DMS 273 treated with DMSO at 0.1 percent for 48 hours (cell line): ENCODE data around the gene STON2.

Experiments used
- DNase-seq: peaks from one replicate; lab custom pipeline; 2025; lab: John Stamatoyannopoulos, UW

STON2 gene

GRCh38 chr14:81416981-81417380 is 16.9 kb upstream of the STON2 start:
- DNase-seq, result no peak

GRCh38 chr14:81416194-81416952 is 16.2 kb upstream of the STON2 start:
- DNase-seq, result no peak

- DNase-seq, result no peak
Measured at GRCh38 chr14:81415781-81416180, 15.7 kb upstream of the STON2 start.

- no peak for DNase-seq
Measured at GRCh38 chr14:81414123-81414522, 14.0 kb upstream of the STON2 start.

GRCh38 chr14:81412779-81413178 is 12.7 kb upstream of the STON2 start:
- DNase-seq, result no peak

- no peak for DNase-seq
Measured at GRCh38 chr14:81408595-81408994, 8.5 kb upstream of the STON2 start.

GRCh38 chr14:81406863-81407262 is 6.7 kb upstream of the STON2 start:
- no peak for DNase-seq

- no peak for DNase-seq
Measured at GRCh38 chr14:81402123-81402495, 2.0 kb upstream of the STON2 start.

- no peak for DNase-seq
Measured at GRCh38 chr14:81401420-81402122, 1.4 kb upstream of the STON2 start.

GRCh38 chr14:81400852-81401251 is 728 bp upstream of the STON2 start:
- no peak for DNase-seq

GRCh38 chr14:81398196-81398891 is 1.8 kb downstream of the STON2 start:
- no peak for DNase-seq

GRCh38 chr14:81396113-81396512 is 4.0 kb downstream of the STON2 start:
- DNase-seq, result no peak

- DNase-seq, result no peak
Measured at GRCh38 chr14:81394739-81395138, 5.4 kb downstream of the STON2 start.

GRCh38 chr14:81392976-81393643 is 7.0 kb downstream of the STON2 start:
- no peak for DNase-seq

- DNase-seq, result no peak
Measured at GRCh38 chr14:81392052-81392451, 8.1 kb downstream of the STON2 start.

- DNase-seq, result no peak
Measured at GRCh38 chr14:81390696-81391095, 9.4 kb downstream of the STON2 start.

- peak; percentile 37 for DNase-seq
Measured at GRCh38 chr14:81388336-81388735, 11.8 kb downstream of the STON2 start.

GRCh38 chr14:81386290-81386745 is 13.8 kb downstream of the STON2 start:
- DNase-seq, result no peak

- DNase-seq, result peak; percentile 31
Measured at GRCh38 chr14:81385886-81386285, 14.2 kb downstream of the STON2 start.

- DNase-seq, result peak; percentile 42
Measured at GRCh38 chr14:81385419-81385818, 14.7 kb downstream of the STON2 start.

- DNase-seq, result peak; percentile 93
Measured at GRCh38 chr14:81384900-81385299, 15.2 kb downstream of the STON2 start.

- DNase-seq, result no peak
Measured at GRCh38 chr14:81382517-81383225, 17.5 kb downstream of the STON2 start.
